Frontal cortex (tissue), 4 donors: ENCODE data around the gene PCGF5. TPM values are rescaled to one million over a fixed set of nuclear protein-coding genes. Genes with fewer than 3 reads are reported as not detected.
A peak's percentile ranks its signal among the peaks of the same experiment; 100 is the strongest.

ENCODE experiments used
- DNase-seq, 2 donors: peaks; one replicate each; pipeline ENCODE4 v3.0.0; 2012; ENCODE audit warnings: low spot score in 2 of 2
- FAIRE-seq: peaks from 2 replicates; lab custom pipeline; 2012; peaks lifted over from hg19 to GRCh38; lab: Jason Lieb, UNC
- total RNA-seq: library from RNA; depleted of rRNA; stranded (reverse); fragments of >200 nt; gene quantifications from one replicate; pipeline ENCODE4 v1.2.3, GENCODE V29; 2014
- donor health status: control.
- donor health status: control.
- donor health status: control.

PCGF5 gene
- total RNA-seq, 1 donor from 2014 or later = 15.5 TPM

- DNase-seq (no peak), FAIRE-seq (no peak)
Observed at GRCh38 chr10:91206837-91207474, 13.5 kb upstream of the PCGF5 start.

GRCh38 chr10:91208642-91209041, 11.8 kb upstream of the PCGF5 start:
- FAIRE-seq (no peak), DNase-seq (no peak)

GRCh38 chr10:91210014-91210413, 10.4 kb upstream of the PCGF5 start:
- no peak for DNase-seq
- no peak for FAIRE-seq

GRCh38 chr10:91210435-91210834, 10.0 kb upstream of the PCGF5 start:
- FAIRE-seq (no peak), DNase-seq (no peak)

GRCh38 chr10:91211675-91212074, 8.8 kb upstream of the PCGF5 start:
- no peak for DNase-seq
- no peak for FAIRE-seq

GRCh38 chr10:91214911-91215310, 5.6 kb upstream of the PCGF5 start:
- DNase-seq (no peak), FAIRE-seq (no peak)

GRCh38 chr10:91215384-91215783, 5.1 kb upstream of the PCGF5 start:
- no peak for DNase-seq
- FAIRE-seq = no peak

DNA sequence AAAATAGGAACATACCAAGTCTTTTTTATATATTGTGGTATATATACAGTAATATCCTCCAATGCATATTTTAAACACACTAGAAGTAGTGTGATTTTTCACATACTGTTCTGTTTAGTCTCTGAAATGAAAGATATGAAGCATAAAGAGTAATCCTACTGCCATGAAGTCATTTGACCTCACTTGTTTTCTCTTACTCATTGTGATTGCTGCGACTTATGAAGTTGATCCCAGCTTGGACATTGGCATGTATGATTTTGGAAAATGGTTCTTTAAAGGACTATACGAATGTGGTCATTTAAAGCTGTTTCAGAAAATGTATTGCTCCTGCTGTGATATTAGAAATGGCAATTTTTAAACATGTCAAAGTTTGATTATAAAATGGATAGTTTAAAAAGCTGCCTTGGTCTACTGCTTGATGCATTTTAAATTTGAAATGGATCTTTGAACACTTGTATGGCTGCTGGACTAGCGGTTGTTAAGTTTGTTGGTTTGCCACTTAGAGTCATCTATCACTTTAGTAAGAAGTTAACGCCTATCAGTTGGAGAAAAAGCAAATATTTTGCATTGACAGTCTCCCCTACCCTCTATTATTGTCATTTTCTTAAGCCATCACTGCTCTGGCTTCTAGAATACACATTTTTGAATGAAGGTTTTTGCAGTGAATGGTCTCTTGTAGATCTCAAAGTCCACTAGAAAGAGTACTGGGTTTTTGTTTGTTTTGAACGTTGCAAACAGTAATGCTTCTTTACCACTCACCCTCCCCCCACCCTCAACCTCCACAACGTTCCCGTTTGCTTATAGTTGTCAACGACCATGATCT, 881 bp upstream of the PCGF5 start:
- DNase-seq (no peak), FAIRE-seq (no peak)

DNA sequence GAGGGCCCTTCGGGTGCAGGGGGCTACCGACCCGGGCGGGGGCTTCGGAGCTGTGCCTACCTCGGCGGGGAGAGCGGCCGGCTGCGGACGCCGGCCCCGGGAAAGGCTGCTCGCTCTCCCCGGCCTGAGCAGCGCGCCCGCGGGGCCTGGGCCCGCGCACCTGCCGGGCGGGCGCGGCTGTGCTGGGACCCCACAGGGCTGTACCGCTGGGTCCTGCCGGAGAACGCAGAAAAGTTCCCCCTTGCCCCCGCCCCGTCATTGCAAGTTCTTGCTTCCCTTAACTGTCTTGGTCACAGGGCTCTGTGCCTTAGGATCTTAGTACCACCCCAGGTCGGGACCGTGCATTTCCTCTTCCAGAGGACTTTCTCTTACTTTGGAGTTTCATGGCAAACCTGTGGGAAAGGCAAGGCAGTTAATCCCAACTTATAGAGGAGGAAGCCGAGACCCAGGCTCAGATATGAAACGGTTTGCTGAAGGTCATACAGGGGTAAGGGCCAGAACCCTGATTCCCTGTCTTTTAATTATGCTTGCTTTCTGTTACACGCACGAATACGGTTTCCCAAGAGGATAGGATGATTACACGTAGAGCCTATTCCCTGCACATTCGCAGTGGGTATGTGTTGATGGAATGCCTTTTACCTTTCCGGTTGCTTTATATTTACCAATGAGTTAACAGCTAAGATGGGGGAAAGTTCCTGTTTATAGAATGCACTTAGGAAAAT, 652 bp downstream of the PCGF5 start:
- DNase-seq = no peak
- no peak for FAIRE-seq

DNA sequence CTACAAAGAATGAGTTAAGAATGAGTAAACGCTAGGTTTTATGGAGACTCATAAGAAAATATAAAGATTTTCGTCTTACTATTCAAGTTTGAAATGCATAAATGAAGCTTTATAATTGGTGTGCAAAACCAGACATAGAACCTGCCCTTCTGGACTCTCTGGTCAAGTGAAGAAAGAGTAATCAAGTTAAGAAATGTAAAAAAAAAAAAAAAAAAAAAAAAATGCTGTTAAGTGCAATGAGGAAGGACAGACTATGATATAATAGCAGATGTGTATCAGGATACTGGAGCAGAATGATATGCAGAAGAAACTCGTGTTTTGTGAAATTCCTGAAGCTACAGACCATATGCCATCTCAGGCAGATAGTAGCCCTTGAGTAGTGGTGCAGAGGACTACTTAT, 5.6 kb downstream of the PCGF5 start:
- no peak for DNase-seq
- FAIRE-seq = no peak

- FAIRE-seq (no peak), DNase-seq (no peak)
Observed at GRCh38 chr10:91227576-91227975, 7.1 kb downstream of the PCGF5 start.

DNA sequence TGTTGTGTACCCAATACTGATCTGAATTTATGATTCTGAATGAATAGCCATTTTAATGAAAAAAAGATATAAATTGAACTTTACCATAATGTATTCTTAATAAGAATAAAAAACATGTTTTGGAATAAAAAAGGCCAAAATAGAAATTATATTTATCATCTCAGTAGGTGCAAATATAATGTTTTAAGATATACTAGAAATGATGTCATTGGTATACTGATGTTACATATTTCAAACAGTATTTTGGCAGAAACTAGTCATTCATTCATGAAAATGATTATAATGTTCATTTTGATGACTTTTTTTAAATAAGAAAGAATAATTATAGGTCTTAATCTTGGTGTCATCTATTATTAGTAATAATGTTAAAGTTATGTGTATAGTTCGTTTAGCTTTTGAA, 9.2 kb downstream of the PCGF5 start:
- FAIRE-seq = no peak
- no peak for DNase-seq

DNA sequence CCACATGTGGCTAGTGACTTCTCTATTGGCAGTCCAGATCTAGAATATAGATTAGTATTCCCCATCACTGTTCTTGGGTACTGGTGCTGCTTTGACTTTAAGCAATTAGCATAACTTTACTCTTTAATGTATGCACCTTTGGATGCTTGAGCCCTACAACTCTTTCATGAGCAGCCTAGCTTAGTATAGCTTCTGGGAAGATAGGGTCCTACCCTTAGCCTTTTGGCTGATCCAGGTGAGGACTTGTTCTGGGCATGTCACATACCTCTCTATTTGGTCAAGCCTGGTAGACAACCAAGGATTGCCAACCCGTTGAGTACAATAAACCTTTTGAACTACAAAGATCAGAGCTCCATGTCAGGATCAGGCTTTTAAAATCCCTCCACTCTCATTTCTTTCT, 17.7 kb downstream of the PCGF5 start:
- DNase-seq = no peak
- FAIRE-seq = no peak

DNA sequence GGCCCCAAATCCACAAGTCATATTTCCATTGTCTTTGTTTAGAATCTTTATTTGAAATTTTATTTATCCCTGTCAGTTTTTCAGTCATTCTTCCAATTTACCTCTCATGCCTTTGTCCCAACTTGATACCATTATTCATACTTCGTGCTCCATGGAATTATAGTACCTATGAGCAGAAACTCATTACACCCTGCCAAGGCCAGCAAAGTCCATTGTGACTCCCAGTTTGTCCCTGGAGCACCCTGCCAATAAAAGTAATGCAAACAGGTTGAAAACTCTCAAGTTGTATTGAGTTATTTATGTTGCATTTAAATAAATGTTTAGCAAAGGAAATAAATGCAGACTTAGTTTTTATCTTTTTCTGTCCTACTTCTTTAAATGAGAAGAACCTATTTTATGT, 19.3 kb downstream of the PCGF5 start:
- no peak for DNase-seq
- no peak for FAIRE-seq

DNA sequence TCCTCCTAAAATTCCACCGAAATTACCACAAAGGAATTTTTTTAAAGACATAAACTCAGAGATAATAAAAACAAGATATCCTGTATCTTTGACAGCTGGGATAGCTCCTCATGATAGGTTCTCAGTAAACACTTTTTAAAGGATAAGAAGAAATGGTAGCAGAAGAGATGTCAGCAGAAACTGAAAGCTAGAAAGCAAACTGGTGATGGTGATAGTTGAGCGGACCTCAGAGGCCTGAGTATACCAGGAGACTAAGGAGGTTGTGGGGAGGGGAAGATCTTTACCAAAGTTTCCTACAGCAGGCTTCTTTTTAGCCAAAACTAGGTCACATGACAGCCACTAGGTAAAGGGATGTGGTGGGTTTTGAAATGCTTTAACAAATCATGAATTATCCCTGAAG, 22.5 kb downstream of the PCGF5 start:
- FAIRE-seq = no peak
- DNase-seq = no peak

DNA sequence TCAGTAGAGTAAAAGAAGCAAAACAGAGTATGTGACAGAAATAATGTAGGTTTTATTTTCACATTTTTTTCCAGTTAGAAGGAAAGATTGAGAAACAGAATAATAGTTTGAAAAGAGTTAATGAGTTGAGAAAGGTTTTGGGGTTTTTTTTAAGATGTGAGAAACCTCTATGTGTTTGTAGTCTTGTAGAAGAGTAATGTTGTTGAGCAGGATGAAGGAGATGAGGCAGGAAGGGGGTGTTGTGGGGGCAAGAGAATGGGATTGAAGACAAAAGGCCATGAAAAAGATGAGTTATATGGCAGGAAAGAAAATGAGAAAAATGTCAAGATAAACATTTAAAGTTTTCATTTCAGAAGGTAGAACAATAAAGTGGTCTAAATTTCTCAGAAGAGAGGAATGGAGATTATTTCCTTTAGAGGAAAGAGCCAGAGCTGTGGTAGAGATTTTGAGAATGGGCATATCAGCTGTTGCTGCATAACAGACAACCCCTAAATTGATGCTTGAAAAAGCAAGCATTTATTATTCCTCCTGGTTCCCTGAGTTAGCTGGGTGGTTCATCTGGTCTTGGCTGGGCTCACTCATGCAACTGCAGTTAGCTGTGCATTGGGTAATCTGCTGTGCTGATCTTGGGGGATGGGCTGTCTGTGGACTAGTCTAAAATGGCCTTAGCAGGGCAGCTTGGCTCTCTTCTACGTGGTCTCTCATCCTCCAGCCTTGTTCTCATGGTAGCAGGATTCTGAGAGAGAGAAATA, 27.1 kb downstream of the PCGF5 start:
- DNase-seq (no peak), FAIRE-seq (peak; percentile 64)

GRCh38 chr10:91249700-91250099, 29.2 kb downstream of the PCGF5 start:
- DNase-seq (no peak), FAIRE-seq (no peak)

- DNase-seq (no peak), FAIRE-seq (no peak)
Observed at GRCh38 chr10:91250341-91250740, 29.9 kb downstream of the PCGF5 start.

- FAIRE-seq (no peak), DNase-seq (peak; percentile 19 to 24)
Observed at GRCh38 chr10:91251430-91252056, 31.1 kb downstream of the PCGF5 start.

DNA sequence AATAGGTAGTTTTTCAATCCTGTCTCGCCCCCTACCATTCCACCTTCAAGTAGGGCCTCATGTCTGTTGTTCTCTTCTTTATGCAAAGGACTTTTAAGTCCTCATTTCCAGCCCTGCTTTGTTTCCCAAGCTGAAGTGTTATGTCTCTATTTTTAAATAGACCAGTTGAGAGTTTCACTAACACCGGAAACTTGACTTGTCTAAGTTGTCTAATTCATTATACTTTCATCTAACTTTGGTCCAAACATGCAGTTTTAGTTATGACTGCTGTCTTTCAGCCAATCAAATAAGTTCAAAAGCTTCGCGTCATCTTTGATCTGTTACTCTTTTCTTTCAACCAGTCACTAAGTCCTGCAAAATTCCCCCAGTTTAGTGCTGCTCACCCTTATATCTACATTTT, 32.8 kb downstream of the PCGF5 start:
- no peak for DNase-seq
- no peak for FAIRE-seq
